RWPE2 (cell line): ENCODE data around the gene SLC22A15.
A peak's percentile ranks its signal among the peaks of the same experiment; 100 is the strongest.

Experiments
- ATAC-seq: fragments of 200-7000 bp; cut with Tn5 transposase; 3 replicates; pipeline ENCODE4 v1.9.1; 2021; ENCODE audit warnings: low read depth
- DNase-seq: peaks from one replicate; pipeline ENCODE4 v3.0.0-alpha.2; 2020; ENCODE audit warnings: low spot score
- H3K27ac ChIP-seq: fragments of 450-650 bp; 2 replicates; pipeline ENCODE4 v1.5.1; 2017; ENCODE audit warnings: mild to moderate bottlenecking; ENCODE audit not compliant: poor library complexity, severe bottlenecking
- H3K27me3 ChIP-seq: fragments of 250-450 bp; sonication (Bioruptor Pico); 2 replicates; pipeline ENCODE4 v1.5.1; 2021; ENCODE audit warnings: mild to moderate bottlenecking, moderate library complexity; ENCODE audit not compliant: insufficient read depth, poor library complexity, severe bottlenecking
- H3K36me3 ChIP-seq: fragments of 250-450 bp; sonication (Bioruptor Pico); 2 replicates; pipeline ENCODE4 v1.5.1; 2020; ENCODE audit warnings: low read depth, mild to moderate bottlenecking, moderate library complexity
- H3K4me1 ChIP-seq: fragments of 250-450 bp; sonication (Bioruptor Pico); 2 replicates; pipeline ENCODE4 v1.5.1; 2021; ENCODE audit warnings: mild to moderate bottlenecking, moderate library complexity; ENCODE audit not compliant: insufficient read depth, poor library complexity, severe bottlenecking
- H3K4me3 ChIP-seq: fragments of 250-450 bp; sonication (Bioruptor Pico); 2 replicates; pipeline ENCODE4 v1.5.1; 2021; ENCODE audit warnings: mild to moderate bottlenecking, moderate library complexity; ENCODE audit not compliant: severe bottlenecking
- H3K9me3 ChIP-seq: fragments of 250-450 bp; sonication (Bioruptor Pico); 2 replicates; pipeline ENCODE4 v1.5.1; 2021; ENCODE audit warnings: mild to moderate bottlenecking, moderate library complexity; ENCODE audit not compliant: severe bottlenecking
- TF ChIP-seq, protein P1 (sequence below): fragments of 450-650 bp; IDR thresholded peaks from one replicate; pipeline ENCODE4 v1.5.1; 2017; ENCODE audit warnings: mild to moderate bottlenecking, moderate library complexity; ENCODE audit not compliant: poor library complexity, severe bottlenecking

The SLC22A15 gene

DNA sequence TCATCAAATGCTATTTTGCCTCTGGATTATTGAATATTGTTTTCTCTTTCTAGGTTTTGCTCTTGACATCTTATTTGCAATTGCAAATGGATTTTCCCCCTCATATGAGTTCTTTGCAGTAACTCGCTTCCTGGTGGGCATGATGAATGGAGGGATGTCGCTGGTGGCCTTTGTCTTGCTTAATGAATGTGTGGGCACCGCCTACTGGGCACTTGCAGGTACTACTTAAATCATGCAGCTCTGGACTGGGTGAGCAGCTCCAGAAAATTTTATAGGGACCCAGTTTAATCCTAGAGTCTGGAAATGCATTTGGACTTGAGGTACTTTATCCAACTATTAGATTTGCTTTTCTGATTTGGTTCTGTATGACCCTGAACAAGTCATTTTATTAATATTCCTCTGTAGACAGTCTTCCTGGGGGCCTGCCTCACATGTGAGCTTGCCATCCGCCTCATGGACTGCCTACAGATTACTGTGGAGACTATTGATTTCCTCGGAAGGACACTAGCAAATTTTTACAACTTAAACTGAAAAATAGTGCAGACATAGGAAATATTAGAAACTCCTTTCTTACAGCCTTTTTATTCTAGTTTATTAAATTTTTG is 44.5 kb downstream of the SLC22A15 start:
- ATAC-seq (peak; percentile 81; the same call in 2 of the 3 replicates), DNase-seq (no peak)
- H3K4me3 ChIP-seq = no peak overlapping the region
- no peaks in the 10 kb centered on the region for H3K27me3 ChIP-seq
- peaks cover 68% of the 10 kb centered on the region for H3K36me3 ChIP-seq
- no peaks in the 10 kb centered on the region for H3K4me1 ChIP-seq
- no peak overlapping the region for H3K27ac ChIP-seq
- H3K9me3 ChIP-seq = no peaks in the 10 kb centered on the region
- TF ChIP-seq, protein P1, sequence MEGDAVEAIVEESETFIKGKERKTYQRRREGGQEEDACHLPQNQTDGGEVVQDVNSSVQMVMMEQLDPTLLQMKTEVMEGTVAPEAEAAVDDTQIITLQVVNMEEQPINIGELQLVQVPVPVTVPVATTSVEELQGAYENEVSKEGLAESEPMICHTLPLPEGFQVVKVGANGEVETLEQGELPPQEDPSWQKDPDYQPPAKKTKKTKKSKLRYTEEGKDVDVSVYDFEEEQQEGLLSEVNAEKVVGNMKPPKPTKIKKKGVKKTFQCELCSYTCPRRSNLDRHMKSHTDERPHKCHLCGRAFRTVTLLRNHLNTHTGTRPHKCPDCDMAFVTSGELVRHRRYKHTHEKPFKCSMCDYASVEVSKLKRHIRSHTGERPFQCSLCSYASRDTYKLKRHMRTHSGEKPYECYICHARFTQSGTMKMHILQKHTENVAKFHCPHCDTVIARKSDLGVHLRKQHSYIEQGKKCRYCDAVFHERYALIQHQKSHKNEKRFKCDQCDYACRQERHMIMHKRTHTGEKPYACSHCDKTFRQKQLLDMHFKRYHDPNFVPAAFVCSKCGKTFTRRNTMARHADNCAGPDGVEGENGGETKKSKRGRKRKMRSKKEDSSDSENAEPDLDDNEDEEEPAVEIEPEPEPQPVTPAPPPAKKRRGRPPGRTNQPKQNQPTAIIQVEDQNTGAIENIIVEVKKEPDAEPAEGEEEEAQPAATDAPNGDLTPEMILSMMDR = peak; percentile 83

DNA sequence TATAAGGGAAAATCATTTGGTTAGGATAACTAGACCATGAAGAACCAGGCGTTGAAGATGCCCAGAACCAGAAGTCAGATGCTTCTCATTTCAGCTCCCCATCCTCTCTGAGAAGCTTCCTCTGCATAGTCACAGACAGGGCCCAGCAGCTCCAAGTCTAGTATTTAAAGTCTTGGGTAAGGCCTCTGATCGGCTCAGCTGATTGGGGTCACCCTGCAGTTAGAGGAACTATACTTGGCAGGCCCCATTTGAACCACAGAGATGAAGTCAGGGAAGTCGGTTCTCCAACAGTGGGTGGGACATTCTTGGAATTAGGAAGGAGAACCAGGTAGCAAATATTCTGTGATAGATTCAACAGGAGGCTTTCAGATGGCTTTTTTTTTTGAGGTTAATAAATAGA is 48.3 kb downstream of the SLC22A15 start:
- no peaks in the 10 kb centered on the region for H3K9me3 ChIP-seq
- no peak overlapping the region for H3K27ac ChIP-seq
- TF ChIP-seq, protein P1 = no peak
- no peak overlapping the region for H3K4me3 ChIP-seq
- no peaks in the 10 kb centered on the region for H3K27me3 ChIP-seq
- peaks cover 81% of the 10 kb centered on the region for H3K36me3 ChIP-seq
- no peaks in the 10 kb centered on the region for H3K4me1 ChIP-seq
- ATAC-seq = no peak
- DNase-seq = no peak

DNA sequence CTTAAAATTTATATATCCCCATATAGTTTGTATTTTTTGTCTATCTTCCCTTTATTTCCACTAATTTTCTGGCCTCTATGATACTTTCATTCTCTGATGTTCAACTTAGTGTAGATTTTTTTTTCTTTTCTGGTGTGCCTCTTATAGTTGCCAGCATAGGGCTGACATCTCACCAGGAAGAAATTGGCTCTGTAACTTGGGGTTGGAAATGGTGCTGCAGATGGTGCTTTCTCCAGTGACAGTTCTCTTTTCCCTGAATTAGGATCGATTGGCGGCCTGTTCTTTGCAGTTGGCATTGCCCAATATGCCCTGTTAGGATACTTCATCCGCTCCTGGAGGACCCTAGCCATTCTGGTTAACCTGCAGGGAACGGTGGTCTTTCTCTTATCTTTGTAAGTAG is 50.3 kb downstream of the SLC22A15 start:
- ATAC-seq = no peak
- no peak for DNase-seq
- H3K4me1 ChIP-seq = no peaks in the 10 kb centered on the region
- H3K4me3 ChIP-seq = no peak overlapping the region
- H3K27me3 ChIP-seq = no peaks in the 10 kb centered on the region
- no peak overlapping the region for H3K27ac ChIP-seq
- no peaks in the 10 kb centered on the region for H3K9me3 ChIP-seq
- H3K36me3 ChIP-seq = peaks cover 84% of the 10 kb centered on the region
- TF ChIP-seq, protein P1 = no peak

DNA sequence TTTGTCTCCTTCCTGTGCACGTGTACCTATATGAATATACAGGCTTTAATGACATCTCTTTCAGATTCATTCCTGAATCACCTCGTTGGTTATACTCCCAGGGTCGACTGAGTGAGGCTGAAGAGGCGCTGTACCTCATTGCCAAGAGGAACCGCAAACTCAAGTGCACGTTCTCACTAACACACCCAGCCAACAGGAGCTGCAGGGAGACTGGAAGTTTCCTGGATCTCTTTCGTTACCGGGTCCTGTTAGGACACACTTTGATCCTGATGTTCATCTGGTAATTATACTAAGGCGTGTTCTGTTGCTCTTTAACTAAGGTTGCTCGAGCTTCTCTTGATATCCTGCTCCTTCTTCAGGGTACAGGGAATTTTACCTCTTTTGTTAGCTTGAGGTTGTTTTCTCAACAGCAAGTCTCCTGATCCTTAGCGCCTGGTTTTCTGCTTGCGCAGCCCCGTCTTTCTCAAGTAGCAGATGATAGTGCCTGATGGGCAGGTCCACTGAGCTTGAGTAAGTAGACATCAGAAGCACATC is 55.1 kb downstream of the SLC22A15 start:
- Histone ChIP-seq H3K4me3 (no peak overlapping the region), H3K36me3 (peaks cover 100% of the 10 kb centered on the region), H3K27ac (no peak overlapping the region), H3K4me1 (no peaks in the 10 kb centered on the region), H3K27me3 (no peaks in the 10 kb centered on the region), H3K9me3 (no peaks in the 10 kb centered on the region)
- no peak for DNase-seq
- TF ChIP-seq, protein P1 = no peak
- ATAC-seq = no peak

DNA sequence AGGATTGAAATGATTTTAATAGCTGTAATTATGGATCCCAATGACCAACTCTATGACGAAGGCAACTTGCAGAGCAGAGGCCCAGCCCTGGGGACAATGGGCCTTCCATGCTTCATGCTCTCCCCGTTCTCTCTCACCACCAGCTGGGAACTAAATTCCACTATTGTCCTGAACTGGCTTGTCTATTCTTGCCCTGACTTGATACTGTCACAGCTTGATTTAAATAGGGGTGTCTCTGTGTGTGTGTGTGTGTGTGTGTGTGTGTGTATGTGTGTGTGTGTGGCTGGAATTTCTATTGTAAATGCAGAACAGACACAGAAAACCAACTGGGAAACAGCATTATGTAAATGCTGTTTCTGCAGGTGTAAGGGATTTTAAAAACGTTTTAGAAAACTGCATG is 57.0 kb downstream of the SLC22A15 start:
- no peak for ATAC-seq
- Histone ChIP-seq H3K27ac (no peak overlapping the region), H3K27me3 (no peaks in the 10 kb centered on the region), H3K4me1 (no peaks in the 10 kb centered on the region), H3K4me3 (no peak overlapping the region), H3K36me3 (peaks cover 100% of the 10 kb centered on the region), H3K9me3 (no peaks in the 10 kb centered on the region)
- no peak for DNase-seq
- TF ChIP-seq, protein P1 = no peak
